22Rv1 (cell line): Measurements from ENCODE around the gene RBBP8NL.

ENCODE experiments used
- H3K27ac ChIP-seq: fragments of 450-650 bp; 2 replicates; pipeline ENCODE4 v1.5.1; 2017
- ZFX ChIP-seq: fragments of 450-650 bp; IDR thresholded peaks from 2 replicates; pipeline ENCODE4 v1.6.1; 2017; ENCODE audit warnings: antibody characterized with exemption, borderline replicate concordance
- TF ChIP-seq, protein P1 (sequence below): fragments of 450-650 bp; IDR thresholded peaks from 2 replicates; pipeline ENCODE4 v1.5.1; 2017; ENCODE audit warnings: mild to moderate bottlenecking

The RBBP8NL gene

GRCh38 chr20:62387933-62388635, 39.3 kb downstream of the RBBP8NL start:
- TF ChIP-seq, protein P1, sequence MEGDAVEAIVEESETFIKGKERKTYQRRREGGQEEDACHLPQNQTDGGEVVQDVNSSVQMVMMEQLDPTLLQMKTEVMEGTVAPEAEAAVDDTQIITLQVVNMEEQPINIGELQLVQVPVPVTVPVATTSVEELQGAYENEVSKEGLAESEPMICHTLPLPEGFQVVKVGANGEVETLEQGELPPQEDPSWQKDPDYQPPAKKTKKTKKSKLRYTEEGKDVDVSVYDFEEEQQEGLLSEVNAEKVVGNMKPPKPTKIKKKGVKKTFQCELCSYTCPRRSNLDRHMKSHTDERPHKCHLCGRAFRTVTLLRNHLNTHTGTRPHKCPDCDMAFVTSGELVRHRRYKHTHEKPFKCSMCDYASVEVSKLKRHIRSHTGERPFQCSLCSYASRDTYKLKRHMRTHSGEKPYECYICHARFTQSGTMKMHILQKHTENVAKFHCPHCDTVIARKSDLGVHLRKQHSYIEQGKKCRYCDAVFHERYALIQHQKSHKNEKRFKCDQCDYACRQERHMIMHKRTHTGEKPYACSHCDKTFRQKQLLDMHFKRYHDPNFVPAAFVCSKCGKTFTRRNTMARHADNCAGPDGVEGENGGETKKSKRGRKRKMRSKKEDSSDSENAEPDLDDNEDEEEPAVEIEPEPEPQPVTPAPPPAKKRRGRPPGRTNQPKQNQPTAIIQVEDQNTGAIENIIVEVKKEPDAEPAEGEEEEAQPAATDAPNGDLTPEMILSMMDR, result no peak
- TF ChIP-seq ZFX, result no peak
- H3K27ac ChIP-seq, result peak overlapping the region; percentile 78

- TF ChIP-seq, protein P1, result no peak
- TF ChIP-seq ZFX, result no peak
- H3K27ac ChIP-seq, result peak overlapping the region; percentile 78
Observed at GRCh38 chr20:62387219-62387913, 40.0 kb downstream of the RBBP8NL start.

GRCh38 chr20:62386383-62387218, 40.7 kb downstream of the RBBP8NL start, which contains the start of gene RPS21:
Gene RPS21 (plus strand): TSS chr20:62387103. CDS start chr20:62387339, 236 bp downstream.
- TF ChIP-seq ZFX, result no peak
- TF ChIP-seq, protein P1, result no peak
- H3K27ac ChIP-seq, result peak within 1 kb of the TSS; percentile 78

DNA sequence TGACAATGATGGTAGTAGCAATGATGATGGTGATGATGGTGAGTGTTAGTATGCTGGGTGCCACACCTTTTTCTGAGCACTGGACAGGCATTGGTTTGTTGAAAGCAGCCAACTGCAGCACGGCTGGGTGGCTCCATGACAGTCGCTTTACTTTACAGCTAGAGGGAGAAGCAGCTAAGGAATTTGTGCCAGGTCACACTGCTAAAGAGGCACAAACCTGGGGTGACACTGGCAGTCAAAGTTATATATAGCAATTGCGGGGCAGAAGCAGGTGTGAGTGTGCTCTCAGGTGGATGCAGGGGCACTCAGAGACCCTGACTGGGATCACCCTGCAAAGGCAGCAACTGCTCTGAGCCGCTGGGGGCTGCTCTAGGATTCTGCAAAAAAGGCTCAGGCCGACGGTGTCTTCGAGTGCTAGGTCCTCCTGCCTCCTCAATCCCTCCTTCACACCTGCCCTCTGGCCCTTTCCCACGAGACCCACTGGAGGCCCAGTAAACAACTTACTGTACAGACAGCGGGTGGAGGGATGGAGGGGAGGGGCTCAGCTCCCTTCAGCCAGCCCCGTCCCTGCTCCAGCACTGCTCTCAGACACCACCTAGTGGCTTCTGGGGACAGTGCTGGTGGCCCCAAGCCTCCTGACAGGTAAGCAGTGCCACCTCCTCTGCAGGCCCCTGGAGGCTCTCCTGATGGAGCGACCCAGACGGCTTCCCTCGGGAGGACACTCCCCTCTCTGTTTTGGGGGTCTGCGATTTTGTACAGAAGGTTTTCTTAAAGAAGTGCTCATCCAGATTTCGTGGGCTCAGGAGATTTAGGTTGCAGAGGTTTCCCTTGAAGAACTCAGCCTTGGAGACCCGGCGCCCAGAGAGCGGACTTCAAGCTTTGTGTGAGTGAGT, 44.8 kb downstream of the RBBP8NL start:
- no peak overlapping the region for H3K27ac ChIP-seq
- no peak for TF ChIP-seq ZFX
- TF ChIP-seq, protein P1, result peak; percentile 95

GRCh38 chr20:62381842-62382241, 45.5 kb downstream of the RBBP8NL start:
- TF ChIP-seq, protein P1, result no peak
- no peak for TF ChIP-seq ZFX
- no peak overlapping the region for H3K27ac ChIP-seq

DNA sequence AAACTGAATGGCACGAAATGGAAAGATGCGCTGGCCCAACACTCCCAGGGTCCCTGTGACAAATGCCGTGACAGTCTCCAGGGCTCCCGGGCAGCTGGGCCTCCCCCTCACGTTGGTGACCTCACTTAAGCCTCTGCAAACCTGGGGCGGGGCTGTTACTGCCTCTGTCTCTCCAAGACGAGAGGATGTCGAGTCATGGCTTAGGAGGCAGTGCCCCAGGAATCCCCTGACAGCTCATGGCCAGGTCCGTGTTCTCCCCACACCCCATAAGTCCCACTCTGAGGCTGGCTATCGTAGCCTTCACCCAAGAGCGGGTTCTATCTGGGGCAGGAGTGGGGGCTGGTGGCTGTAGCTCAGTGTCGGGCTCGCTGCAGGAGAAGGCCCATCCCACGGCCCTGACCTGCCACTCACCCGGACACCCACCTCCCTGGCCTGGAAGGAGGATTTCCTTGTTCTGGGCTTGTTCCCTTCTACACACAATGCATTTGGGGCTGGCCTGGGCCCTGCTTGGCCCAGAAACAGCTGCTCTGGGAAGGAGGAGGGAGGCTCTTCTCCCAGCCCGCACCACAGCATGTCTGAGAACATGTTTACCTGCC, 46.0 kb downstream of the RBBP8NL start:
- TF ChIP-seq, protein P1, result no peak
- no peak for TF ChIP-seq ZFX
- no peak overlapping the region for H3K27ac ChIP-seq
